ENCODE data around the gene RAB36.

RAB36 gene

GRCh38 chr22:23150762-23151161 lies 5.5 kb downstream of the RAB36 start:
- Histone ChIP-seq H3K9me2 (replicated peaks; ENCODE audit: low read depth, low read length) (no peaks in the 10 kb centered on the region), H4K20me1 (ENCODE audit: insufficient read depth, low read length, poor library complexity, severe bottlenecking) (no peaks in the 10 kb centered on the region), H3K9me3 (ENCODE audit: insufficient read depth, low read depth, low read length) (no peaks in the 10 kb centered on the region), H3K27me3 (ENCODE audit: insufficient read depth, low read length, poor library complexity, severe bottlenecking) (no peaks in the 10 kb centered on the region), H3K4me3 (ENCODE audit: low read length, poor library complexity, severe bottlenecking) (no peak overlapping the region), H3K9ac (ENCODE audit: low read depth, low read length, poor library complexity, severe bottlenecking) (no peak overlapping the region), H3F3A (ENCODE audit: low read depth) (no peaks in the 10 kb centered on the region), H3K79me2 (ENCODE audit: insufficient read depth, low read length) (no peaks in the 10 kb centered on the region), H3K36me3 (ENCODE audit: insufficient read depth, low read length) (no peaks in the 10 kb centered on the region), H3K4me1 (ENCODE audit: insufficient read depth, low read length, poor library complexity, severe bottlenecking) (peaks cover 3% of the 10 kb centered on the region), H2AFZ (ENCODE audit: low read length) (no peak overlapping the region), H3K4me2 (ENCODE audit: low read depth, low read length, poor library complexity, severe bottlenecking) (no peak overlapping the region)
- TF ChIP-seq EZH2phosphoT487 (IDR thresholded peaks at IDR 0.05; ENCODE audit: borderline replicate concordance) (no peak), CTCF (conservative IDR thresholded peaks at IDR 0.05; ENCODE audit: low read length) (no peak)

DNA sequence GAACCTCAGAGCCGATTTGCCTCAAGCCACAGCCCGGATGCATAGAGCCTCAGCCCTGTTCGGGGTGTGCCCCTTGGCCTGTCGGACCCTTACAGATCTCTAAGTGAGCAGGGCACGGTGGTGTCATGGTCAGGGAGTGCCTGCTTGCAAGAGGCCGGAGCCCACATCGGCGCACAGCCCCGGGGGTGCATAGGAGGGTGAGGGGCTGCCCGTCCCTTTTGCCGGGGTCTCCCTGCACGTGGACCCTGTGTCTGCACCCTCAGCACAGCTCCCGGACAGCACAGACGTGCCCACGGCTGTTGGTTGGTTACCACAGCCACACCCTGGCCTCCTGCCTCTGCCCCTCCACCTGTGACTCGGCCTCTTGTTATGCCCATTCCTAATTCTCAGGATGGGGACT lies 6.5 kb downstream of the RAB36 start:
- Histone ChIP-seq H3K4me2 (ENCODE audit: low read depth, low read length, poor library complexity, severe bottlenecking) (no peak overlapping the region), H3K79me2 (ENCODE audit: insufficient read depth, low read length) (no peaks in the 10 kb centered on the region), H3K4me1 (ENCODE audit: insufficient read depth, low read length, poor library complexity, severe bottlenecking) (peaks cover 3% of the 10 kb centered on the region), H3K9ac (ENCODE audit: low read depth, low read length, poor library complexity, severe bottlenecking) (no peak overlapping the region), H3K27me3 (ENCODE audit: insufficient read depth, low read length, poor library complexity, severe bottlenecking) (no peaks in the 10 kb centered on the region), H3F3A (ENCODE audit: low read depth) (no peaks in the 10 kb centered on the region), H3K9me2 (replicated peaks; ENCODE audit: low read depth, low read length) (no peaks in the 10 kb centered on the region), H3K9me3 (ENCODE audit: insufficient read depth, low read depth, low read length) (no peaks in the 10 kb centered on the region), H3K4me3 (ENCODE audit: low read length, poor library complexity, severe bottlenecking) (no peak overlapping the region), H2AFZ (ENCODE audit: low read length) (no peak overlapping the region), H4K20me1 (ENCODE audit: insufficient read depth, low read length, poor library complexity, severe bottlenecking) (no peaks in the 10 kb centered on the region), H3K36me3 (ENCODE audit: insufficient read depth, low read length) (no peaks in the 10 kb centered on the region)
- TF ChIP-seq EZH2phosphoT487 (IDR thresholded peaks at IDR 0.05; ENCODE audit: borderline replicate concordance) = no peak

GRCh38 chr22:23152238-23153114 lies 7.2 kb downstream of the RAB36 start:
- H3K4me2 ChIP-seq (ENCODE audit: low read depth, low read length, poor library complexity, severe bottlenecking) = no peak overlapping the region
- peaks cover 3% of the 10 kb centered on the region for H3K4me1 ChIP-seq (ENCODE audit: insufficient read depth, low read length, poor library complexity, severe bottlenecking)
- H3F3A ChIP-seq (ENCODE audit: low read depth) = no peaks in the 10 kb centered on the region
- H3K9ac ChIP-seq (ENCODE audit: low read depth, low read length, poor library complexity, severe bottlenecking) = no peak overlapping the region
- no peak overlapping the region for H3K4me3 ChIP-seq (ENCODE audit: low read length, poor library complexity, severe bottlenecking)
- no peaks in the 10 kb centered on the region for H3K27me3 ChIP-seq (ENCODE audit: insufficient read depth, low read length, poor library complexity, severe bottlenecking)
- H3K9me2 ChIP-seq (replicated peaks; ENCODE audit: low read depth, low read length) = no peaks in the 10 kb centered on the region
- H3K9me3 ChIP-seq (ENCODE audit: insufficient read depth, low read depth, low read length) = no peaks in the 10 kb centered on the region
- no peaks in the 10 kb centered on the region for H3K79me2 ChIP-seq (ENCODE audit: insufficient read depth, low read length)
- H2AFZ ChIP-seq (ENCODE audit: low read length) = no peak overlapping the region
- no peaks in the 10 kb centered on the region for H4K20me1 ChIP-seq (ENCODE audit: insufficient read depth, low read length, poor library complexity, severe bottlenecking)
- TF ChIP-seq CTCF (conservative IDR thresholded peaks at IDR 0.05; ENCODE audit: low read length) (no peak), EZH2phosphoT487 (IDR thresholded peaks at IDR 0.05; ENCODE audit: borderline replicate concordance) (no peak)
- no peaks in the 10 kb centered on the region for H3K36me3 ChIP-seq (ENCODE audit: insufficient read depth, low read length)
